DMS79 (cell line): ENCODE data around the gene CPLX1.

ENCODE experiments used
- DNase-seq: peaks from one replicate; lab custom pipeline; 2025; lab: John Stamatoyannopoulos, UW

The CPLX1 gene

DNA sequence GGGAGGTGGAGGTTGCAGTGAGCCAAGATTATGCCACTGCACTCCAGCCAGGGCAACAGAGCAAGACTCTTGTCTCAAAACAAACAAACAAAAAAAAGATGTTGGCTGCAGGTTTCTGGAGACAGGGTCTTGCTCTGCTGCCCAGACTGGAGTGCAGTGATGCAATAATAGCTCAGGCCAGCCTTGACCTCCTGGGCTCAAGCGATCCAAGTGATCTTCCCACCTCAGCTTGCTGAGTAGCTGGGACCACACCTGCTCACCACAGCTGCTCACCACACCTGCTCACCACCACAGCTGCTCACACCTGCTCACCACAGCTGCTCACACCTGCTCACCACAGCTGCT is 29.9 kb upstream of the CPLX1 start:
- DNase-seq: no peak

DNA sequence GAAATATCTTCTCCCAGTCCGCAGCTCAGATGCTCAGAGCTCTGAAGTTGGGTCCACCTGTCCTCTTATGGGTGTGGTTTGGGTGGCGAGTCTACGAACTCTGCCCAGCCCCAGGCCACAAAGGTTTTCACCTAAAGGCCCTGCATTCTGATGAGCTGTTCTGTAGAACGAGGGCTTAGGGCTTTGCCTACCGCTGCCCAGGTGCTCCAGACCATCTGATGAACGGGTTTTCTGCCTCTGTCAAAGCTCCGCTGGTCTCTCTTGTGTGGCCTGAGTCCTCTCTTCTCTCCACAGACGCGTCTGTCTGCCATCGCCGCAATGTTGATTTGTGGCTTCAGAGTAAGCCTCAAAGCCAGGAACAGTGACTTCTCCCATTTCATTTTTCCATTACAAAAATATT is 28.4 kb upstream of the CPLX1 start:
- no peak for DNase-seq

DNA sequence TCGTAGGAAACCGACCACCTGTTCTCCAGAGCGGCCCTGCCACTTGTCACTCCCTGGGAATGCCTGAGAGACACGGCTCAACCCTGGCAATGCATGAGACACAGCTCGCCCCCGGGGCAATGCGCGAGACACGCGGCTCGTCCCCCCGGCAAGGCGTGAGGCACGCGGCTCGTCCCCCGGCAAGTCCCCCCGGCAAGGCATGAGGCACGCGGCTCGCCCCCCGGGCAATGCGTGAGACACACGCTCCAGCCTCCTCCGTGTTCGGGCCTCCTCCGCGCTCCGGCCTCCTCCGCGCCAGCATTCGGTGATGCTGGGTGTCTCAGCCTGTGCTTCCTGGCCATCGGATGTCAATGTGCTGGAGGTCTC is 27.5 kb upstream of the CPLX1 start:
- no peak for DNase-seq

DNA sequence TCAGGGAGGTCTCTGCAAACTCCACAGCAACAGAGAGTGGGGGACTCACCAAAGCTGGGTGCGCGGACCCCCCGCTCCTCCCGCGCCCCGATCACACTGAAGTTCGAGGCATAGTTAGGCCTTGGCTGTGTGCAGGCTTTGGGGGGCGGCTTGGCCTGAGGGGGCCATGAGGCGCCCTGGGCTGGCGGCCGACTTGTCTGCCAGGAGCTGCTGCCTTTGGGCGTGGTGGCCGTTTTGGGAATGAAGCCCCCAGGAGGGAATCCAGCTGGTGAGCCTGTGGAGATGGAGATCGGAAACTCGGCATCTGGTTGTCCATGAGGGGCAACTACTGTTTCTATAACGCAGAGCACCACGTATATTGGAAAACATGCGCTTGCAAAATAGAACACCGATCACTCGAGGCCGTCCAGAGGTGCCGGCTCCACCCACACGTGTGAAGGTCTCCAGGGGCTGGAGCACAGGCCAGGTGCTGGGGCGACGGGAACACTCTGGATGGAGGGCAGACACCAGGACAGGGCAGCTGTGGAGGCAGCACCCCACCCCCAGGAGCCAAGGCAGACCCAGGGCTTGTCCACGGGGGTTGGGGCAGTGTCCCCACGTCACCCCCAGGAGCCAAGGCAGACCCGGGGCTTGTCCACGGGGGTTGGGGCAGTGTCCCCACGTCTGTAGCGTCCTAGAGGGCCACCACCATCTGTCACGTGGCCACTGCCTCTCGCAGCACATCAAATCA is 25.9 kb upstream of the CPLX1 start:
- DNase-seq: no peak

DNA sequence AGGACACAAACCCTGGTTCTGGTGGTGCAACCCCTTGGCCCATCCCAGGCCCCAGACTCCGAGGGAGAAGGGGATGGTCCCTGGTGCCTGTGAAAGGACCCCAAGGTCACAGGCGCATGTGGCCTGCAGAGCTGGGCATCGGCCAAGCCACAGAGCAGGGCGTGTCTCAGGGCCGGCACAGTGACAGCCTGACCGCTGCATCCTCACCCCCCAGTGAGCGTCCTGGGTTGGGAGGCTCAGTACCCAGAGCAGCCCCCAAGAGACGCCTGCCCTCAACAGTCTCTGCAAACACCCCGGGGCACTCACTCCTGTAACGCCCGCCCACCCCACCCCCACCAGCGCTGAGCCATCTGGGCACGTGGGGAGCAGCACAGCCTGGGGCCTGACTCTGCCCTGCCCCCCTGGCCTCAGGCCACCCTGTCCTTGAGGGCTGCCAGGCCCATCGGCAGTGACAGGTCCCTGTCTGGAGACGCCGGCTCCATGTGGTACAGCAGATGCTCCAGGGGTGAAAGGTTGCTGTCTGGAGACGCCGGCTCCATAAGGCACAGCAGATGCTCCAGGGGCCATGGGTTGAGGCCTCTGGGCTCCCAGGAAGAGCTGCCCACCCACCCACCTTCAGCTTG is 24.5 kb upstream of the CPLX1 start:
- no peak for DNase-seq

DNA sequence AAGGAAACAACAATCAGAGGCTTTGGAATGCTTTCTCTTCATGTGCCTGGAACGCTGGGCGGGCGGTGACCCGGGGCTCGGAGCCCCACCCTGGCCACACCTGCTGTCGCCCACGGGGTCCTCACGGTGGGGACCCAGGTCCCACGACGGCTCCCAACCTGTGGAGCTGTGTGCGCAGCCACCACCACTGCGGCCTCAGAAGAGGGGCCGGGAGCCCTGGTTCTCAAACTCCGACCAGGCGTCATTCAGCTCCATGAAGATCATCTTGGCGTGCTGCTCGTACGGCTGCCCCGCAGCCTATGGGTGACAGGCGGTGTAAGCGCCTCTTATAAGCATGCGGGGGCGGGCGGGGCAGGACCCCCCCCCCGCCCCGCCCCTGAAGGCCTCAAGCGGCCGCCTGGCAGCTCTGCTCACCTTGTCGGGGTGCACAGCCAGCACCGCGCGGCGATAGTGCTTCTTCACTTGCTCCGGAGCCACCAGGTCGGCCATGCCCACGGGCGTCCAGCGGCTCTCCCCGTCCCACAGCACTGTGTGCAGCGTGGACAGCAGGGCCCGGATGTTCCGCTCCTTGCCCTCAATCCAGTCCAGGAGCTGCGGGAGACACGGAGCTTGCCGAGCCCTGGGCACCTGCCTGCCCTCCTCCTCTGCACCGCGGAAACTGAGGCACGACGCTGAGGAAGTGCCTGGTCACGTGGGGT is 23.7 kb upstream of the CPLX1 start:
- DNase-seq: no peak

DNA sequence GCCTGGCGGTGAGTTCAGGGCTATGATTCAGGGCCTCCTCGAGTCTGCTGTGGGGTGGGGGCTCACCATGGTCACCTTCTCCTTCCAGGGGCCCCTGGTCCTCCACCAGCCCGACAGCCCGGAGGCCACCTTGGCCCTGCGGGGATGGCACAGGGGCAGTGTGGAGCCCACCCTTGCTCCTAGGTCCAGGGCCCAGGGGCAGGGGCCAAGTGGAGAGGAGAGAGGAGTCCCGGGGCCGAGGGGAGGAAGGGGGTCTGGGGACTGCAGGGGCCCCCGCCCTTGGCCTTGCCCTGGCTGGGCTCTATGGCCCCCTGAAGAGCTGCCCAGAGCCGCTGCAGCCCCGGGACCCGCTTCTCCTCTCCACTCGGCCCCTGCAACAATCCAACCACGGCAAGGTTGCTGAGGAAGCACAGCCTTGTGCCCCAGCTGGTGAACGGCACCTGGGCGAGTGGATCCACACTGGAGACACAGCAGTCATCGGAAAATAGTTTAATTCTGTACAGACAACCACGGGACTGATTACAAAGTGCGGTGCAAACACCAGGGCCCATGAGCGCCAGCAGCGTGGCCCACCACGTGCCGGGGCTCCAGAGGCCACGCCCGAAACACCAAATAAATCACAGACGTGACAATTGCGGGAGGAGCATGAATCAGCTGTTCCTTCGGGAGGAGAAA is 23.0 kb upstream of the CPLX1 start:
- DNase-seq: no peak

DNA sequence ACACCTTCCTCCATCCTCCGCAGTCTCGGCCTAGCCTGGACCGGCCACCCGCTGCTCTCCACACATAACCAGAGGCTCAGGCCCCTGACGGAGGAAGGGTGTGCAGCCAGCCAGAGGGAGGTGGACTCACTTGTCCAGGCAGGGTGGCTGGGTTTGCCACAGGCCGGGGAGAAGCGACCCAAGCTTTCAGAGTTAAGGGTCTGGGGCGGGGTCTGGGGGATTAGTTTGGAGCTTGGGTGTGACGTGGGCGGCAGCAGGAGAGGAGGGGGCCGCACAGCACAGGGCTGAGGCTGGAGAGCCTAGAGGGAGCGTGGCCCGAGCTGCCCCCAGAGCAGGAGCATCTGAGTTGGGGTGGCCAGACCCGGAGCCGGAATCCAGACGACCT is 22.4 kb upstream of the CPLX1 start:
- no peak for DNase-seq

DNA sequence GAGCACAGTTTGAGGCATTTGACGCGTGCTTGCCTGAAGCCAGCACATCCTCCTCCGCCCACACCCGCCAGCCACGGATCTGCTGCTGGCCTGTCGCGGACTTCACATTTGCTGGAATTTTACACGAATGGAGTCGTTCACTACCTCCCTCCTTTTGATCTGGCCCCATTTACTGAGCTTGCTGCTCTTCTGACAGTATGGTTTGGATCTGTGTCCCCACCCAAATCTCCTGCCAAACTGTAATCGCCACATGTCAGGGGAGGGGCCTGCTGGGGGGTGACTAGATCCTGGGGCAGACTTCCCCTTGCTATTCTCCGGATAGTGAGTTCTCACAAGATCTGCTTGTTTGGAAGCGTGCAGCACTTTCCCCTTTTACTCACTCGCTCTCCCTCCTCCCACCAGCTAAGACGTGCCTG is 19.9 kb upstream of the CPLX1 start:
- DNase-seq: no peak

DNA sequence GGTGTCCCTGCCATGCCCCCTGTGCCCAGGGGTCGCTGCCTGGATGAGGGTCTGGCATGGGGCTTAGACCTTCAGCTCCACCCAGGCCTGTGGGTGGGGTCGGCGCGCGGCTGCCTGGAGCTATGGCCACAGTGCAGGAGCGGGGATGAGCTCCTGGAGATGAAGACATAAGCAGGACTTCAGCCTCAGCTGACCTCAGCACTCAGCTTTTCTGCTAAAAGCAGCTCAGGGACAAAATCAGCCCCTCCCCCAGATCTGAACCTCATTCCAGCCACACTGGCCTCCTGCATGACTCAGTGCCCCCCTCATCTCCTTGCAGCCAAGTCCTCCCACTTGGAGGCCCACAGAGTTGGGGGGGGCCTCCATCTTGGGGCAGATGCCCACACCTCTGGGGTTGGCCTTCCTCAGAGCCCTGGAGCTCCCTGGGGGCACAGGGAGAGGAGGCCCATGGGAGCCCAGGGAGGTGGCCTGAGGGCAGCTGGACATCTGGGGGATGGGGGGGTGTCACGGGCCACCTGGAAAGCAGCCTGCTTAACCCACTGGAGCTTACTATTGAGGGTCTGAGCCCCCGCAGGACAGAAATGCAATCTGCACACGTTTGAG is 19.4 kb upstream of the CPLX1 start:
- DNase-seq: no peak

DNA sequence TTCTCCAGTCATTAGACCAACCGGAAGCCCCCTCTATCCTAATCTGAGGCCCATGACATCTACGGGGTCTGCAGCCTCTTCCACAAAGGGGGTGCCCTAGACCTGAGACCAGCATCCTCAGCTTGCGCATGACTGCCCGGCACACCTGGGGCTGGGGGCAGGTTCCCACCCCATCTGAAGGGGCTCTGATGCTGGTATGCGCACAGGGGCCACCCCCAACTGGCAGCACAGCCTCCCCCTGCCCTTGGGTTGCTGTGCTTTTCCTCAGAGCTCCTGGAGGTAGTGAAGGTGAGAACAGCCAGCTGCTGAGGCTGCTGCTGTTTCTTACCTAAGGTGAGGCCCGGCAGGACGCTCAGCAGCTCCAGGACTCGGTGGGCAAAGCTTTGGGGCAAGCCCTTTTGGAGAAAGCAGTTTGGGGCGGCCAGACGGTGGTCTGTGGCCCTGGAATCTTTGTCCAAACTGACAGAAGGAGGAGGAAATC is 18.9 kb upstream of the CPLX1 start:
- DNase-seq: no peak

DNA sequence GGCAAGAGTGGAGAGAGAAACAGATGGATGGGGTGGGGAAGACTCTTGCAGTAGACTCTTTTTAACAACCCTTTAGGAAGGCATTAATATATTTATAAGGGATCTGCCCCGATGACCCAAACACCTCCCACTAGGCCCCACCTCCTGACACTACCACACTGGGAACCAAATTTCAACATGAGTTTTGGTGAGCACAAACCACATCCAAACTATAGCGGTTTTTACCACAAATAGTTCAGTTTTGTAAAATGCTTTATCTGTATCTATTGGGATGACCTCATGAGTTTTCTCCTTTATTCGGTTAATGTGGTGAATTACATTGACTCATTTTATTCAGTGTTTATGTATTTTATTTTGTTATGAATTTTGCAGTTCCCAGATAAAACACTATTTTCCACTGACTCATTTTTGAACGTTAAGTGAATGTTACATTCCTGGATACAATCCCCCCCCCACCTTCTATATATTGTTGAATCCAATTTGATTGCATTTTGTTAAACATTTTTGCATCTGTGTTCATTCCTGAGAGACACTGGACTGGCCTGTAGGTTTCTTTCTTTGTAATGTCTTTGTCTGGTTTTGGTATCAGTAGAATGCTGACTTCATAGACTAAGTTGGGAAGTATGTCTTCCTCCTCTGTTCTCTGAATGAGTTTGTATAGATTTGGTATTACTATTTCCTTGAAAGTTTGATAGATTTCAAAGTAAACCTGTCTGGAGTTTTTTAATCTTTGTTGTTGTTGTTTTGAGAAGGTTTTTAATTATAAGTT is 13.9 kb upstream of the CPLX1 start:
- no peak for DNase-seq

DNA sequence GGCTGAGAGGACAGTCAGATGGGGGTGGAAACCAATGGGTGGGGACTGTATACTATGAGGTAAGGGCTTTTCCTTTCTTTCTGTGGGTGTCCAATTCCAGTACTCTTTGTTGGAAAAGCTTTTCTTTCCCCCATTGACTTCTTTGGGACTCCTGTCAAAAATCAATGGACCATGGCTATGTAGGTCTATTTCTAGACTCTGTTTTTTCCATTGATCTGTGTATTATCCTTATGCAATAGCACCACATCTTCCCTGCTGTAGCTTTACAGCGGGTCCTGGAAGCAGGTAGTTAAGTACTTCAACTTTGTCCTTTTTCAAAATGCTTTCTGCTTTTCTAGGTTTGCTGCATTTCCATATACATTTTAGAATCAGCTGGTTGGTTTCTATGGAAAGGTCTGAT is 11.8 kb upstream of the CPLX1 start:
- DNase-seq: no peak

DNA sequence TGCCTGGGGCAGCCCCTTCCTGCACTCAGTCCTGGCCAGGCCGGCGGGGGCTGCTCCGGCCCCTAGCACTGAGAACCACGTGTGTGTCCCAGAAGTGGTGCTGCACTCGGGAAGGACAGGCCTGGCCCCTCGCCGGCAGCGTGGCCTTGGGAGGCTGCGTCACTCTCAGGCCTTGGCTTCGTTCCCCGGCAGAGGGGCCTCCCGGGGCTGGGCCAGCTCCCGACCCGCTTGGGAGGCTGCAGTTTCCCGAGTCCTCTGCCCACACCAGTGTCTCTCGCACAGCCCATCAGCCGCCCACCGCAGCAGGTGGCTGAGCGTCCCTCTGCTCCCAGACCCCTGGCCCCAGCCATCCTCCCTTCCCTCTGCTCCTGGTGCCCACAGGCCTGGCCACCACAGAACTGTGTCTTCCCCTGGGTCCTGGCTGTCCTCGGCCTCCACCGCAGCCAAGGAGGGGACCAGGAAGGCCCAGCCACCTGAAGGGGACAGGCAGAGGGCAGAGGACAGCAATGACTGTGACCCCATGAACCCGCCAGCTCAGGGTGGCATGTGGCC is 10.9 kb upstream of the CPLX1 start:
- DNase-seq: no peak

DNA sequence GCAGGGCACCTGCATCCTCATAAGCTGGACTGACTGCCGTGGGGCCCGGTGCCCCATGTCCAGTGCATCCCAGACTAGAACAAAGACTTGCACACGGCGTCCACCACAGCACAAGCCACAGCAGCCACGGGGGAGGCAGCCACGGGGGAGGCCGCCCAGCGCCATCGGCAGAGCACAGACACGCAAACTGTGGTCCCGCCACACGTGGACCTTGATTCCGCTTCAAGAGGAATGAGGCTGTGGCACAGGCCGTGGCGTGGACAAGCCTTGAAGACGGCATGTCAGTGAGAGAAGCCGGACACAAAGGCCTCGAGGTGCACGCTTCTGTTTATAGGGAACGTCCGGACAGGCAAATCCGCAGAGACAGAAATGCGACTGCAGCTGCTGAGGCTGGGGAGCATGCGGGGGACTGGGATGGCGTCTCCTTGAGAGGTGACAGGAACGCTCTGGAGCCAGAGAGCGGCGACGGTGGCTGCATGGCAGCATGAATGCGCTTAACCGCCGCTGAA is 10.1 kb upstream of the CPLX1 start:
- DNase-seq: no peak

DNA sequence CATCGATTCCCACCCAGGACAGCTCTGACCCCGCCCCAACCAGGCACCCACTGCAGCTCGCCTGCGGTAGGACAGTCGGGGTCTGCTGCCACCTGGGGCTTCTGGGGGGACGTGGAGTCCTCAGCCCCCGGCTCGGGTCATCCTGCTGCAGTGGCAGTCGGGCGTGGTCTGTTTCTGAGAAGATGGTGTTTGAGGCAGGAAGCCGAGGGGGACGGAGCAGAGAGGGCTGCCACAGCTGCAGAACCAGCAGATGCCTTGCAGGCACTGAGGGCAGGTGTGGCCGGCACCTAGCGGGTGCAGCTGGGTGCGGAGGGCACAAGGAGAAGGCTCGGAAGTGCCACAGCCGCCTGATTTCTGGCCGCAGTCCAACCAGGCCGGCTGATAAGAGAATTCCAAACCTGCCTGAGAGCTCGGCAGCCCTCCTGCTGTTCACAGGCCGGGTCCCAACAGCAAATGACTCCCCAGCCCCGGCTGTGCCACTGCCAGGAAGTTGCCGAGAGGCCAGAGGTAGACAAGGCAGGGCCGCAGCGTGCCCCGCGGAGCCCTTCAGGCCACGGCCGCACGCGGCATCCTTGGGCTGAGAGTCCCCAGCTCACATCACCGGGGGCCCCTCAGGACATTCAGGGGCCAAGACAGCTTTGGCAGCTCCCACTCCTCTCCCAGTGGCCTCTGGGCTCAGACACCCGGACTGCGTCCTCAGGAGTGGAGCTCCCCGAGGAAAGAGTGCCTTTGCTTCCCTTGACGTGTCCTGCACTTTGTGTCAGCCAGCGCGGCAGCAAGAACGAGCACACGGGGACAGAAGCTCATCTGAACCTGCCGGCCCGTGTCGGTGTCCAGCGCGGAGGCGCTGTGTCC is 9.4 kb upstream of the CPLX1 start:
- DNase-seq: peak; percentile 51

DNA sequence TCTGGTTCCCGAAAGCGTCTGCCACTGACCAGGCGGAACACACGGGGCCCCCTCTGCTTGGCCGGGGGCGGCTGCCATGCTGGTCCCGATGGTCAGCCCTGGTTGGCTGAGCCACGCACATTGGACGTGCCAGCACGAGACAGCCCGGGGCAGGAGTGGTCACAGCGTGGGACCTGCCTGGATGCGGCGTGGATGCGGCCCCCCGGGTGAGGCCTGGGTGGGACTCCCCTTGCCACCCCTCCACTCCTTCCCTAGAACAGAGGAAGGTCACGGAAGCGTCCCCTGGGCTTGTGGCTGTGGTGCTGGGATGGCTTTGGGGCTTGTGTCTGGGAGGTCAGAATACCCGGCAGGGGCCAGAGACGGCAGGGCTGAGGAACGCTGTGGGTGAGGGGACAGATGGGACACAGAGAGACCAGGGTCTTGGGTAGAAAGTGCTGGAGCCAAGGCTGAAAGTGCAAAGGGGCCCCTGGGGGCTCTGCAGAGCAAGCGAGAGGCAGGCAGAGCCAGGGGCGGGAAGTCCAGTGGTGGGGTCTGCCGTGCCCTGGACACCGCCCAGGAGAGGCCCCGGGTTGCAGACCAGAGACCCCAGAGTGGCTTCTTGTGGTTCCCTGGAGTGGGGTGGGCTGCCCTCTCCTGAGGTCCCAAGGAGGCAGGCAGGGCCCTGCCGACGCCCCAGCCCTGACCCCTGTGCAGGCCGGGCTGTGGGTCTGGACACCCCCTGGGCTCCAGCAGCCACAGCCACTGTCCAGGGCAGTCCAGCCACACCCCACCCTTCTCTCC is 8.6 kb upstream of the CPLX1 start:
- no peak for DNase-seq

DNA sequence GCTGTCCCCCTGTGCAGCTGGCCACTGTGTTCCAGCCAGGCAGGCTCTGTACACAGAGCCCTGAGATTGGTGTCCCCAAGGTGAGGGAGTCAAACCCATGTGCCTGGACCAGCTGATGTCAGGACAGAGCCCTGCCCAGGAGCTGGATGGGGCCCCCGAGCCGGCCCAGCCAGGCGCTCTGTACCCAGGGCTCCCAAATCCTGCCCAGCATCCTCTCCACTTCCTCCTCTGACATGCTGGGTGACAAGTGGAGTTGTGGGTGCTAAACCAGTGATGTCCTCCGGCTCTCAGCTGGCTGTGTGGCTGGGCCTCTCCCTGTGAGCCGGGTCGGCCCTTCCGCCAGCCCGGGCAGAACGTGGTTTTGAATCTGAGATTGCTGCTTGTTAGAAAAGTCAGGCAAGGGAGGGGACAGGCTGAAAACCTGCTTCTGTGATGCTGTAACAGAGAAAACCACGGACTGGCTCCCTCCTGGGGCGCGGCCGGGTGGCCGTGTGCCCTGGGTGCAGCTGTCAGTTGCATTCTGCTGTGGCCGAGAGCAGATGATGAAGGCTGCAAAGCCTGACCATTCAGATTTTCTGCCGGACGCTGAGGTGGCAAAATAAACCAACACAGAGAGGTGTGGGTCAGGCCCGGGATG is 7.9 kb upstream of the CPLX1 start:
- DNase-seq: no peak

DNA sequence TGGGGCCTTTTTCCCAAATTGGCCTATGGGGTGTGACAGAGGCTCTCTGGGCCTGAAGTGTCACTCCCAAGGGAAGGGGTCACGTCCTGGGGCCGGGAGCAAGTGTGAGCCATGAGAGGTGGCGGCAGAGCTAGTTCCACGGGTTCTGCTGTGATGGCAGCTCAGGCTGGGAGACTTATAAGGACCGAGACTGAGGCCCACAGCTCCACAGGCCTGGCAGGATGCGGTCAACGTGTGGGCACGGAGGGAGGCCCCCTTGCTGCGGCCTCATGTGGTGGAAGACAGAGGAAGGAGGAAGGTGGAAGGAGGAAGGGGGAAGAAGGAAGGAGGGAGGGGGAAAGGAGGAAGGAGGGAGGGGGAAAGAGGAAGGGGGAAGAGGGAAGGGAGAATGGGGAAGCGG is 7.2 kb upstream of the CPLX1 start:
- DNase-seq: no peak
